Cardiac muscle cell (in vitro differentiated cells and primary cell): ENCODE data around the gene MCTP1. TPM values are rescaled to one million over a fixed set of nuclear protein-coding genes. Genes with fewer than 3 reads are reported as not detected.

Experiments
- DNase-seq, 2 donors: peaks; one replicate each; pipeline versions ENCODE4 v3.0.0 to v3.0.0-alpha.2; 2010 to 2017; ENCODE audit warnings: low read depth in 1 of 2, low spot score in 1 of 2
- H3K27ac ChIP-seq: fragments of 200-600 bp; sonication (generic); 2 replicates; pipeline ENCODE4 v1.5.1; 2016
- H3K27me3 ChIP-seq: fragments of 200-600 bp; sonication (generic); 2 replicates; pipeline ENCODE4 v1.6.0; 2016; ENCODE audit warnings: control low read depth
- H3K36me3 ChIP-seq: fragments of 200-600 bp; sonication (generic); 2 replicates; pipeline ENCODE4 v1.5.1; 2016; ENCODE audit warnings: control low read depth
- H3K4me1 ChIP-seq: fragments of 200-600 bp; sonication (generic); 2 replicates; pipeline ENCODE4 v1.8.1; 2017; ENCODE audit warnings: low read depth, mild to moderate bottlenecking, mixed run types
- H3K4me3 ChIP-seq: fragments of 200-600 bp; sonication (generic); 2 replicates; pipeline ENCODE4 v1.5.1; 2016; ENCODE audit warnings: mild to moderate bottlenecking
- H3K9me3 ChIP-seq: fragments of 200-600 bp; sonication (generic); 2 replicates; pipeline ENCODE4 v1.5.1; 2017; ENCODE audit warnings: low read depth, mild to moderate bottlenecking, control low read depth
- CTCF ChIP-seq: IDR thresholded peaks from 2 replicates; pipeline ENCODE4 v1.5.1; 2012; ENCODE audit warnings: low read depth, mild to moderate bottlenecking, low read length
- polyA plus RNA-seq: library from polyadenylated mRNA; unstranded; fragments of >200 nt; fragmentation: Nextera tagmentation; extraction: Ambion mirVana; gene quantifications from 2 replicates; pipeline ENCODE4 v1.2.1, GENCODE V29; 2016
- total RNA-seq: library from RNA; depleted of rRNA; stranded (reverse); fragments of >200 nt; gene quantifications from 2 replicates; pipeline ENCODE4 v1.2.3, GENCODE V29; 2016

Gene MCTP1
- total and polyA plus RNA-seq, 2 experiments from 2014 or later: 1.4 TPM; not detected in 1

- Histone ChIP-seq H3K9me3 (no peaks in the 10 kb centered on the region), H3K27me3 (no peaks in the 10 kb centered on the region), H3K27ac (no peak overlapping the region), H3K36me3 (no peaks in the 10 kb centered on the region), H3K4me3 (no peak overlapping the region), H3K4me1 (peaks cover 2% of the 10 kb centered on the region)
- TF ChIP-seq CTCF: no peak
- no peak for DNase-seq
Measured at GRCh38 chr5:95164861-95165260, 120.0 kb downstream of the MCTP1 start.

GRCh38 chr5:95163079-95163478 is 121.8 kb downstream of the MCTP1 start:
- H3K4me1 ChIP-seq: peaks cover 2% of the 10 kb centered on the region
- H3K9me3 ChIP-seq: no peaks in the 10 kb centered on the region
- H3K27ac ChIP-seq: no peak overlapping the region
- TF ChIP-seq CTCF: no peak
- no peaks in the 10 kb centered on the region for H3K27me3 ChIP-seq
- H3K36me3 ChIP-seq: no peaks in the 10 kb centered on the region
- no peak for DNase-seq
- H3K4me3 ChIP-seq: no peak overlapping the region

- Histone ChIP-seq H3K4me1 (peaks cover 2% of the 10 kb centered on the region), H3K4me3 (no peak overlapping the region), H3K27ac (no peak overlapping the region), H3K27me3 (no peaks in the 10 kb centered on the region), H3K9me3 (no peaks in the 10 kb centered on the region), H3K36me3 (no peaks in the 10 kb centered on the region)
- no peak for TF ChIP-seq CTCF
- no peak for DNase-seq
Measured at GRCh38 chr5:95162231-95162992, 122.5 kb downstream of the MCTP1 start.

GRCh38 chr5:95159603-95160002 is 125.3 kb downstream of the MCTP1 start:
- Histone ChIP-seq H3K4me1 (peaks cover 2% of the 10 kb centered on the region), H3K4me3 (no peak overlapping the region), H3K9me3 (no peaks in the 10 kb centered on the region), H3K27me3 (no peaks in the 10 kb centered on the region), H3K36me3 (no peaks in the 10 kb centered on the region), H3K27ac (no peak overlapping the region)
- TF ChIP-seq CTCF: no peak
- no peak for DNase-seq

GRCh38 chr5:95155888-95156287 is 129.0 kb downstream of the MCTP1 start:
- no peak for TF ChIP-seq CTCF
- no peak overlapping the region for H3K4me3 ChIP-seq
- no peaks in the 10 kb centered on the region for H3K9me3 ChIP-seq
- no peak for DNase-seq
- no peak overlapping the region for H3K27ac ChIP-seq
- no peaks in the 10 kb centered on the region for H3K36me3 ChIP-seq
- H3K27me3 ChIP-seq: no peaks in the 10 kb centered on the region
- peaks cover 2% of the 10 kb centered on the region for H3K4me1 ChIP-seq
